Right ventricle myocardium superior (tissue), 1 donor: Measurements from ENCODE around the gene SRPRA. TPM values are rescaled to one million over a fixed set of nuclear protein-coding genes. Genes with fewer than 3 reads are reported as not detected.

ENCODE experiments used
- total RNA-seq: library from RNA; stranded (reverse); fragmentation: NEBNext Ultra II Directional; extraction: Animal tissue kit (Norgen Biotek cat#: 25700); gene quantifications from one replicate; pipeline ENCODE4 v1.2.1, GENCODE V29; 2021
- donor health status: DM: no; HTN: yes; CAD: no; lungs with severe emphysema.

Gene SRPRA
- total RNA-seq, 1 donor from 2014 or later, result 57.4 TPM

Other genes with a start within 250 kb of the SRPRA start
- 12.3 TPM for gene CDON, start 206.0 kb downstream of the SRPRA start, total RNA-seq
- gene RPUSD4, start 57.2 kb downstream of the SRPRA start, total RNA-seq, result 40.7 TPM
- gene FAM118B, start 57.1 kb downstream of the SRPRA start, total RNA-seq, result 22.2 TPM
- gene FOXRED1, start 259 bp upstream of the SRPRA start, total RNA-seq, result 30.3 TPM
- gene TIRAP, start 14.2 kb upstream of the SRPRA start, total RNA-seq, result 7.2 TPM
- gene DCPS, start 35.2 kb upstream of the SRPRA start, total RNA-seq, result 10.7 TPM
- gene ST3GAL4, start 86.8 kb upstream of the SRPRA start, total RNA-seq, result 36.5 TPM